HepG2 (cell line): ENCODE data around the gene ADIPOR2. TPM values are rescaled to one million over a fixed set of nuclear protein-coding genes. Genes with fewer than 3 reads are reported as not detected.
A peak's percentile ranks its signal among the peaks of the same experiment; 100 is the strongest.

Experiments
- ARNTL ChIP-seq: sonication (generic); formaldehyde crosslinking; IDR thresholded peaks from 2 replicates; pipeline ENCODE4 v1.4.0; 2020; ENCODE audit warnings: mild to moderate bottlenecking, missing genetic modification reagents
- CREBL2 ChIP-seq: sonication (generic); formaldehyde crosslinking; IDR thresholded peaks from 2 replicates; pipeline ENCODE4 v1.8.1; 2023; ENCODE audit warnings: missing genetic modification reagents, mild to moderate bottlenecking, borderline replicate concordance
- GMEB2 ChIP-seq: IDR thresholded peaks from 2 replicates; pipeline ENCODE4 v1.6.1; 2016; ENCODE audit warnings: missing biosample characterization, missing genetic modification reagents, low read depth
- HES4 ChIP-seq: sonication (generic); formaldehyde crosslinking; IDR thresholded peaks from 2 replicates; pipeline ENCODE4 v1.9.0; 2021; ENCODE audit warnings: mild to moderate bottlenecking, missing genetic modification reagents, borderline replicate concordance
- HNRNPLL ChIP-seq: fragments of 200-400 bp; formaldehyde crosslinking; IDR thresholded peaks from 2 replicates; pipeline ENCODE4 v1.6.1; 2017; ENCODE audit warnings: mild to moderate bottlenecking, low read depth, low read length; ENCODE audit not compliant: poor library complexity, severe bottlenecking
- HOXA7 ChIP-seq: sonication (generic); formaldehyde crosslinking; IDR thresholded peaks from 2 replicates; pipeline ENCODE4 v1.8.1; 2022; ENCODE audit warnings: mild to moderate bottlenecking, missing genetic modification reagents, moderate library complexity
- KLF11 ChIP-seq: IDR thresholded peaks from 2 replicates; pipeline ENCODE4 v1.6.1; 2016; ENCODE audit warnings: missing compliant biosample characterization
- KLF15 ChIP-seq: sonication (generic); formaldehyde crosslinking; IDR thresholded peaks from 2 replicates; pipeline ENCODE4 v1.8.1; 2023; ENCODE audit warnings: borderline replicate concordance, mild to moderate bottlenecking, inconsistent platforms, missing genetic modification reagents, mixed read lengths
- MLXIP ChIP-seq: sonication (generic); formaldehyde crosslinking; IDR thresholded peaks from 2 replicates; pipeline ENCODE4 v1.9.0; 2021; ENCODE audit warnings: missing genetic modification reagents, borderline replicate concordance
- PRDM4 ChIP-seq: sonication (generic); formaldehyde crosslinking; IDR thresholded peaks from 2 replicates; pipeline ENCODE4 v1.9.0; 2021; ENCODE audit warnings: missing genetic modification reagents, borderline replicate concordance
- RELA ChIP-seq: sonication (generic); formaldehyde crosslinking; IDR thresholded peaks from 2 replicates; pipeline ENCODE4 v1.4.0; 2020; ENCODE audit warnings: missing genetic modification reagents
- SMAD9 ChIP-seq: sonication (generic); formaldehyde crosslinking; IDR thresholded peaks from 2 replicates; pipeline ENCODE4 v1.5.1; 2020; ENCODE audit warnings: mild to moderate bottlenecking, missing genetic modification reagents
- SMC3 ChIP-seq: IDR thresholded peaks from 2 replicates; pipeline ENCODE4 v1.6.1; 2011; ENCODE audit warnings: low read length, improper control_type of control experiment
- SNAPC2 ChIP-seq: sonication (generic); formaldehyde crosslinking; IDR thresholded peaks from 2 replicates; pipeline ENCODE4 v1.8.1; 2022; ENCODE audit warnings: mild to moderate bottlenecking, missing genetic modification reagents
- SPEN ChIP-seq: sonication (generic); formaldehyde crosslinking; IDR thresholded peaks from 2 replicates; pipeline ENCODE4 v1.5.1; 2020; ENCODE audit warnings: low read depth, mild to moderate bottlenecking, missing genetic modification reagents
- ZBTB2 ChIP-seq: sonication (generic); formaldehyde crosslinking; IDR thresholded peaks from 2 replicates; pipeline ENCODE4 v1.8.0; 2022; ENCODE audit warnings: low read depth, missing genetic modification reagents
- ZNF121 ChIP-seq: sonication (generic); formaldehyde crosslinking; IDR thresholded peaks from 2 replicates; pipeline ENCODE4 v1.5.0; 2020; ENCODE audit warnings: mild to moderate bottlenecking, missing genetic modification reagents
- ZNF317 ChIP-seq: sonication (generic); formaldehyde crosslinking; IDR thresholded peaks from 2 replicates; pipeline ENCODE4 v1.5.0; 2020; ENCODE audit warnings: mild to moderate bottlenecking, missing genetic modification reagents
- ZNF33B ChIP-seq: sonication (generic); formaldehyde crosslinking; IDR thresholded peaks from 2 replicates; pipeline ENCODE4 v1.5.1; 2020; ENCODE audit warnings: mild to moderate bottlenecking, missing genetic modification reagents
- ZNF564 ChIP-seq: sonication (generic); formaldehyde crosslinking; IDR thresholded peaks from 2 replicates; pipeline ENCODE4 v1.8.1; 2023; ENCODE audit warnings: mild to moderate bottlenecking, missing genetic modification reagents
- ZNF607 ChIP-seq: sonication (generic); formaldehyde crosslinking; IDR thresholded peaks from 2 replicates; pipeline ENCODE4 v1.5.1; 2020; ENCODE audit warnings: missing genetic modification reagents, mild to moderate bottlenecking, borderline replicate concordance
- ZNF746 ChIP-seq: sonication (generic); formaldehyde crosslinking; IDR thresholded peaks from 2 replicates; pipeline ENCODE4 v1.8.0; 2022; ENCODE audit warnings: mild to moderate bottlenecking, missing genetic modification reagents
- polyA plus RNA-seq, 8 experiments: library from polyadenylated mRNA; depleted of rRNA in 3 of 8; stranded (reverse) in 7 of 8; unstranded in 1 of 8; fragments of >200 nt; fragmentation: Illumina TruSeq in 4 of 8; extraction: Trizol in 4 of 8; gene quantifications; 2 replicates each; pipeline versions ENCODE4 v1.2.1 to v1.2.3, GENCODE V29; 2011 to 2016; ENCODE audit warnings: low read depth in 4 of 8, missing spikeins in 1 of 8, mixed read lengths in 1 of 8; ENCODE audit not compliant: insufficient read depth in 1 of 8
- total RNA-seq, 5 experiments: library from RNA; depleted of rRNA; stranded (reverse); fragments of >200 nt; fragmentation: Illumina TruSeq; extraction: Trizol; gene quantifications; 2 replicates each; pipeline ENCODE4 v1.2.3, GENCODE V29; 2016; ENCODE audit warnings: low read depth in 1 of 5

ADIPOR2 gene
- total and polyA plus RNA-seq, 2 of the 13 experiments (the other 11 are each of a cell fraction or from before 2014, with no cell fraction given) = 35.2 to 52.2 TPM

GRCh38 chr12:1810201-1810930 is 119.5 kb downstream of the ADIPOR2 start (continued):
- TF ChIP-seq MLXIP = no peak
- no peak for TF ChIP-seq KLF15 (CRISPR knock-in tag)
- no peak for TF ChIP-seq KLF11 (CRISPR knock-in tag)
- no peak for TF ChIP-seq CREBL2 (CRISPR knock-in tag)
- no peak for TF ChIP-seq ARNTL (CRISPR knock-in tag)
- no peak for TF ChIP-seq ZNF607 (CRISPR knock-in tag)
- TF ChIP-seq HOXA7 (CRISPR knock-in tag) = peak; percentile 75; the same call in 1 of the 2 replicates
- TF ChIP-seq HNRNPLL = peak; percentile 23
- no peak for TF ChIP-seq ZNF564 (CRISPR knock-in tag)
- no peak for TF ChIP-seq RELA (CRISPR knock-in tag)
- TF ChIP-seq SMAD9 (CRISPR knock-in tag) = no peak
- no peak for TF ChIP-seq ZNF121
- 0 out of 2 replicates have a peak, but pooled peaks have one; percentile 14 for TF ChIP-seq ZBTB2 (CRISPR knock-in tag)
- TF ChIP-seq SMC3 = no peak
- no peak for TF ChIP-seq PRDM4 (CRISPR knock-in tag)
- no peak for TF ChIP-seq ZNF746 (CRISPR knock-in tag)
- TF ChIP-seq ZNF33B (CRISPR knock-in tag) = no peak
- TF ChIP-seq ZNF317 (CRISPR knock-in tag) = no peak
- no peak for TF ChIP-seq SNAPC2 (CRISPR knock-in tag)
- TF ChIP-seq GMEB2 = no peak
- TF ChIP-seq SPEN (CRISPR knock-in tag) = no peak
- TF ChIP-seq HES4 (CRISPR knock-in tag) = no peak
